NCI-H345 (cell line): Measurements from ENCODE around the gene RAB11FIP4.

ENCODE experiments used
- DNase-seq: peaks from one replicate; lab custom pipeline; 2025; lab: John Stamatoyannopoulos, UW

RAB11FIP4 gene

DNA sequence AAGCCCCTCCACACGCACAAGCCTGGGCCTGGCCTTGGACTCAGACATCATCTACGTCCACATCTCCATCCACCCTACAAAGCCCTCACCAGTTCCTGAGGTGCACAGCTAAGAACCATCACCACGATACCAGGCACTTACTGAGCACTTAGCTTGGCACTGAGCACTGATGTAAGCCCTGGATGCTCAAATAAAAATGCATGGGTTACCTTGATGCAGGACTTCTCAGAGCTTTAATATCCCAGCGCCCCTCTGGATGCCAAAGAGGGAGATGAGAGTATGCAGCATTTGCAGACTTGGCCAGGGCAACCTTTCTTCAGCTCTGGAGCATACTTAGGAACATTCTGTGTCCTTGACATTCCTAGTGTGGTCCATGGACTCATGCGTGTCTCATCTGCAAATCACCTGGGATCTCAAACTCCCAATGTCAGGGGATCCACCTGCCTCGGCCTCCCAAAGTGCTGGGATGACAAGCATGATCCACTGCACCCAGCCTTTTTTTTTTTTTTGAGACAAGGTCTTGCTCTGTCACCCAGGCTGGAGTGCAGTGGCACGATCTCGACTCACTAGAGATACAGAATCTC, 69.8 kb downstream of the RAB11FIP4 start:
- no peak for DNase-seq

DNA sequence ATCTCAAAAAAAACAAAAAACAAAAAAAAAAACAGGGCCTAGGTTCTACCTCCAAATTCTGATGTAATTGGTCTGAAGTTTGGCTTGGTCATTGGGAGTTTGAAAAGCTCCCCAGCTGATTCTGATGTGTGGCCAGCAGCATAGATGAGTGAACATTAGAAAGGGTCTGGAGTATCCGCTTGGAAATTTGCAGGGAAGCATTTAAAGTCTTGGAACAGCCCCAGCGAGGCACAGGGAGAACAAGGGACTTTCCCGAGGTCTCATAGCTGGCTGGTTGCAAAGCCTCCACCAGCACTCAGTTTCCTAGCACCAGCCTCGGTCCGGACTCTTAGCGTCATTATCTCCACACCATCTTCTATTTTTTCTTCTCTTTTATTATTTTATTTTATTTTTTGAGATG, 70.8 kb downstream of the RAB11FIP4 start:
- no peak for DNase-seq

DNA sequence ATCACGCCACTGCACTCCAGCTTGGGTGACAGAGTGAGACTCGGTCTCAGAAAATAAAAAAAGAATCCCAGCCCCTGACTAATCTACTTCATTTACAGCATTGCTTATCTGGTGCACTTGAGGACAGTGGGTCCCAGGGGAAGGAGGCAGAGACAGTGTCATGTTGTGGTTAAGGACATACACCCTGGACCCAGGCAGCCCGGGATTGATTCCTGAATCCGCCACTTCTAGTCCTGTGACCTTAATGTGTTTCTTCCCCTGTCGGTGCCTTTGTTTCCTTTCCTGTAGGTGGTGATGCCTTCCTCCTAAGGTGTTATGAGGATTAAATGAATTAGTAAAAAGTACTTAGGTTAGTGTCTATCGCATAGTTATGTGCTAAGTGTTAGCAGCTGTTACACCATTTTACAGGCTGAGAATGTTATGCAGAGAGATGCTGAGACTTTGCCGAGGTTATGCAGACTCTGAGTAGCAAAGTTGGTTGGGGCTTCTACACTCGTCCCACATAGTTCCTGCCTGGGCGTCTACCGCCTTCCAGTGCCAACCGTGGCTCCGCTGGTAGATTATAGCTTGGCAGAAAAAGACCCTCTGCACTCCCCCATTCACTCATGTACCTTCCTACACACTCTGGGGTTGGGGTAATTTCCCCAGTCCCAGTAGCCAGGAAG, 74.8 kb downstream of the RAB11FIP4 start:
- DNase-seq: no peak

DNA sequence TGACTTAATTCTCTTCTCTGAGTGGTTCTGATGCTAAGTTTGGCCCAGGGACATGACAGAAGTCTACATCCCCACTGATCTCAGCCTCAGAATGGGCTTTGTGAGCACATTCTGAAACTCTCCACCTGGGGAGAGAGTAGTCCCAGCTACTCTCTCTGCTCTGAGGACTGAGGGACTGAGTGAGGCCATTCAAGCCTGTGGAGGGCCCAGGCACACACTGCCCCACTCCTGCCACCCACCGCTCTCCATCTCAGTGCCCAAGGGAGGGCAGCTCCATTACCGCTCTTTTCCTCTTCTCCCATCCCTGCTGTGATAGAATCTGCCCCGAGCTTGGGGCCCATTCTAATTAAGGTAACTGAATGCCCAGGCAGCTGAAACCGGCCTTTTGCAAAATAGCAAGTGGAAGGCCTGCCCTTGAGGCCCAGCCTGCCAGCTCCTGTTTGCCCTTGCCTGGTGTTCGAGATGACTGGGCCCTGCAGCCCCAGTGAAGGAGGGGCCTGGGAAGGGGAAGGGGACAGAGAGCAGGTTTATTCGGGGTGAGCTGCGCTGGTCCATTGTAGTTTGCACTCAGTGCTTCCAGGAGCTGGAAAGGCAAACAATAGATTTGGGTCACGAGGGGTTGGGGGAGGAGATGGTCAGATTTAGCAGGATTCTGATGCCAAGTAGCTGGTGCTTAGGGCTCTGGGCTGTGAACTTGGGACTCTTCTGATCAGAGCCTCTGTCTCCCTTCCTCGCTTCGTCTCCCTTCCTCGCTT, 76.2 kb downstream of the RAB11FIP4 start:
- DNase-seq: no peak

- no peak for DNase-seq
Observed at GRCh38 chr17:31469959-31470358, 78.5 kb downstream of the RAB11FIP4 start.

- no peak for DNase-seq
Observed at GRCh38 chr17:31470592-31470991, 79.1 kb downstream of the RAB11FIP4 start.

DNA sequence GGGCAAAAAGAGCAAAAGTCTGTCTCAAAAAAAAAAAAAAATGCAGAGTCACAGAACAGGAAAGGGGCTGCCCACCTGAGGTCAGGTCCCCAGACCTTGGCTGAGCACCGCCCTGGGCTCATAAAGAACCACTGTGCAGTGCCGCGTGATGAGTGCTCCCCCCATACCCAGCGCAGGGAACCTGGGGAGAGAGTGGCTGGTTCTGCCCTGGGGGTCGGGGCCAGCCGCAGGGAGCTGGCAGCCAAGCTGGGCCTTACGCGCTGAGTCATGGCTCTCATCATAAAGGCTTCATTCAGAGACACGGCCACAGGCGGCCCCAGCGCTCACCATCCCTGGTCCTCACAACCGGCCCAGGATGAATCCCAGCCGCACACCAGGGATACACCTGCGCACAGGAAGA, 80.7 kb downstream of the RAB11FIP4 start:
- no peak for DNase-seq

- no peak for DNase-seq
Observed at GRCh38 chr17:31475378-31476162, 84.1 kb downstream of the RAB11FIP4 start.

DNA sequence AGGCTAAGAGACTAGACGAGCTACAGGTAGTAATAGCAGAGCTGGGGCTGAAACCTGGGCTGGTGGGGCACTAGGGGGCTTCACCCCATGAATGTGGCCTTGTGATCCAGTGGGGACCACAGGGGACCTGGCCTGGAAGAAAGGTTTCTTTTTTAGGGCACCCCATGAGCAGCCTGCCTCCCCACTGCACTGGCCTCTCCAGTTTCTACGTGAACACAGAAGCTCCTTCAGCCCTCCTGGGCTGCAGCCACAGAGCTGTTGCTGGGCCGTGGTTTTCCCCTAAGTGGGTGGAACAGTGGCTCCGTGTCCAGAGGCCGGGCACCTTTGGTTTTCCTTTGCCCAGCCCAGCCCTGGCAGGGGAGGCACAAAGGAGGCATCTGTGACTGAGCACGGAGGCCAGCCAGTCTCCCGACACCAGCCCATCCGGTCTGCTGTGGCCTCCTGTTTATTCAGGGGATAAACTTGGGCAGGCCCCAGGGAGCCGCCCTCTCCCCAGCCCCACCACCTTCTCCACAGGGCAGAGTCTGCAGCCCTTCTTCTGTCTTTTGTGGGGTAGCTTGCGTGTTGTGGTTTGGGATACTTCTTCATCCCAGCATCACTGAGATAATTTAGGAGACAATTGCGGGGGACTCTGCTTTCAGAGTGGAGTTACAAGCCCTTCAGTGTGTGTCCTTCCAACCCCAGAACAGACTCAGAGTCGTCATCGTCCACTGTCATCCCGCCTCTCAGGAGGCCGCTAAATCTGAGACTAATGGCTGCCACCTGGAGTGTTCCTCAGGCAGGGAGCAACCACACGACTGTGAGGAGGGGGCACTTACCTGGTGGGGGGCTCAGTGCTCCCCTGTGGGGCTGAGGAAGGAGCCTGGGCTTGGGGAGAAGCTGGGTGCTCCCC, 85.3 kb downstream of the RAB11FIP4 start:
- no peak for DNase-seq

DNA sequence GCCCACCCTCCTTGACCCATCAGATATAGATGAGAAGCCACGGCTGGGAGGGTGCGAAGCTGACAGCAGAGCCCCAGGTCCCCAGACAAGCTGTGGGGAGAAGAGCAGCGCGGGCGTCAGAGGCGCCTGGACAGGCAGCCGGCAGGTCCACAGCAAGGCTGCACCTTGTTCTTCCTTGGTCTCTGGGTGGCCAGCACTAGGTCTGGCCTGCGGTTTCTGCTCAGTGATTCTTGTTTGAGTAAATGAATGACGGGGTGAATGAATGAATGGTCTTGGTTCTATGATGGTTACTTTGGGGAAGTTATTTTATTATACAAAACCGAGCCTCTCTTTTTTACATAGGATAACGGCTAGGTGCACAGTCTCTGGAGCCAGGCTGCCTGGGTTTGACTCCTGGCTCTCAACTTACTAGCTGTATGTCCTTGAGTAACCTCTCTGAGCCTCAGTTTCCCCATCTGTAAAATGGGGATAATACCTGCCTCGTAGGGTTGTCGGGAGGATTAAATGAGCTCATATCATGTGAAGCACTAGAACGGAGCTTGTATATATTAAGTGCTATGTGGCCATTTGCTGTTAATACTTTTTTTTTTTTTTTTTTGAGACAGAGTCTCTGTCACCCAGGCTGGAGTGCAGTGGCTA, 86.1 kb downstream of the RAB11FIP4 start:
- DNase-seq: no peak

GRCh38 chr17:31479062-31479408, 87.6 kb downstream of the RAB11FIP4 start:
- no peak for DNase-seq

DNA sequence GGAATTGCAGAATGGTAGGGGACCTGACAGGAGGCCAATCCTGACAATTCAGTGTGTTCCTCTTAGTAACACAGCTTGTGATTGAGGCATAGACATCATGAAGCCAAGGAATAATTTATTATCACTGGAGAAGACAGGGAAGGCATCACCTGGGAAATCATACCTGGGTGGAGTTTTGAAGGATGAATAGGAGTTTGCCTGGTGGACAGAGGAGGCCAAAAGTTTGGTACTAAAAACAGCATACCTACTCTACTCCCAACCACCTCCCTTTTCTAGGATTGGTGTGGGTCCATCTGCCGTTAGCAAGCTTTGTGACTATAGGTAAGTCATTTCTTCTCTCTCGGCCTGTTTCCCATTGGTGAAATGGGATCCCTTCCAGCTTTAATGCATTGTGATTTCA, 88.0 kb downstream of the RAB11FIP4 start:
- DNase-seq: no peak

DNA sequence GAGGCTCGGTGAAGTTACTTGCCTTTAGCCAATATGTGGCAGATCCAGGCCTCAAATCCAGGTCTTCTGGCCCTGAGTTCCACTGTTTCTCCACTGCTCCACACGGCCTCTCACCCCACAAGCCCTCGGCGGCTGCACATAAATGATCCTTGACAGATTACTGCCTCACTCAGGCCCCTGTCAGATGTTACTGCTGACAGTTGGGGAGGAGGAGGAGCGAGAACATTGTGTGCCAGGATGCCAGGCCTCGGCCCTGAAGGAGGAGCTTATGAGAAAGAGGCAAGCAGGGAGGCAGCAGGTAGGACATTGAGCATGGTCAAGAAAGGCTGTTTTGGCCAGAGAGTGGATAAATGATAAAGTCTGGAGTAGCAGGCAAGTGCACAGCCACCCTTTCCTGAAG, 88.6 kb downstream of the RAB11FIP4 start:
- DNase-seq: no peak

DNA sequence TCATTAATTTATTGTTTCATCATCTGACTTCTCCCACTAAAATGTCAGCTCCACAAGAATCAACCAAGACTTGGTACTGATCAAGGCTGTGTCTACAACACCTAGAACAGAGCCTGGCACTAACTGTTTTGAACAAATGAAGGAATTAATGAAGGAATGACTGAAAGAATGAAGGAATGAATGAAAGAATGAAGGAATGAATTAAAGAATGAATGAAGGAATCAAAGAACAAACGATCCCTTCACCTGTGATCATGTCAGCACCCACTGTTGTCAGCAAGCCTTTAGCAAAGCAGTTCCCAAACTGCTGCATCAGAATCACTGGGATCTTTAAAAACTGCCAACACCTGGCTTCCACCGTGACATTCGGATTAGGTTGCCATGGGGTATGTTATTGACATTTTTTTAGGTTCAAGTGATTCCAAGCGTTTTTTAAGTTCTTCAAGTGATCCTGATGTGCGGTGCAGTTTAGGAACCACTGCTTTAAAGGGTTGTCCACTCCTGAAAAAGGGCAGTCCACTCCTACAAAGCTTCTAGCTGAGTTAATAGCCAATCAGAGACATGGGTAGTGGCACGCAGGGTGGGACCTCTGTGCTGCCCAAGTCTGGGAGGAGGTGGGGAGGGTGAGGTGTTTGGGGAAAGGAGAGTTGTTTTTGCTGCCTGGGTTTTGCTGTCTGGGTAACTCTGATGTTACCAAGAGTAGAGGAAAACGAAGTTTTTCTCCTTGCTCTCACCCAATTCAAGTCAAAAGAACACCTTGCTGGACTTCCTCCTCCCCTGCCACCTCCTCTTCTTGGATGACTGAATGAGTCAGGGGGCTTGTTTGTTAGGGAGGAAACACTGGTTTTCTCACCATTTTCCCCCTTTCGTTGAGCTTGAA, 89.7 kb downstream of the RAB11FIP4 start:
- no peak for DNase-seq

GRCh38 chr17:31481783-31482081, 90.3 kb downstream of the RAB11FIP4 start:
- DNase-seq: no peak

DNA sequence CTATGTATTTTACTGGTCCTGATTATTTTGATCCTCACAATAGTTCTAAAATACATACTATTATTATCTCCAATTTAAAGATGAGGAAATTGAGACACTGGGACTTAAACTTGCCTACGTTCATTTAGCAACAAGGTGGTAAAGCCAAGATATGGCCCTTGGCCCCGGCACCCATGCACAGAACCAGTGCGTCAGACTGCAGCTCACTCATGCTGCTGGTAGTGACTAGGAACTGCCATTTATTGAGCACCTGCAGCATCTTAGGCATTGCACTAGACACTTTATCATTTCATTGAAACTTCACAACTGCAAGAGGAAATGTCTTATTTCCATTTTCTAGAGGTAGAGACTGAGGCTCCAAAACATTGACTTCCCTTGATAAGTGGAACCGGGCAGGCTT, 93.3 kb downstream of the RAB11FIP4 start:
- no peak for DNase-seq

GRCh38 chr17:31486351-31487062, 95.0 kb downstream of the RAB11FIP4 start:
- DNase-seq: no peak

- DNase-seq: no peak
Observed at GRCh38 chr17:31487063-31487647, 95.7 kb downstream of the RAB11FIP4 start.

GRCh38 chr17:31487648-31488263, 96.3 kb downstream of the RAB11FIP4 start:
- DNase-seq: peak; percentile 97
